Activated CD8-positive, alpha-beta memory T cell treated with anti-CD3 and anti-CD28 coated beads for 48 hours (primary cell): ENCODE data around the gene GIMAP5.
"Not testable (repeated sequence)": the region's sequence is repeated elsewhere in the genome, so short reads cannot be mapped to it uniquely, and the experiment has no call there.

Experiments
- DNase-seq, 3 experiments: peaks; one replicate each; pipeline ENCODE4 v3.0.0-alpha.2; 2020; ENCODE audit warnings: low read depth in 2 of 3, low spot score in 2 of 3

GIMAP5 gene

DNA sequence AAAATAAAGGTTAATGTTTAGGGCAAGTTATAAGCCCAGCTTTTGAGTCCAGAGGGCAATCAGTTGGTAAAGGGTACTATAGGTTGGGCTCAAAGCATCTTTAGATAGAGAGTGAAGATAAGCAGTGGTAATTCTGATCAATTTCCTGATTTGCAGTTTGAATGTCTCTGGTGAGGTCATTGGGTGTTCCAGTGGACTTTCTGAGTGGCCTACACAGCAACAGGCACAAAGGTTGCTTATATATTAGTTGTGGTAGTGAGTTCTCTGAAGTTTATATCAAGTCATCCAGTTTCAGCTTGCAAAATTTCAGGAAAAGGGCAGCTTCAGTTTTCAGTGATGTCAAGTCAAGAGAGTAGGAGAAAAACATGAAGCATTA lies 29.1 kb downstream of the GIMAP5 start:
- no peak for DNase-seq

DNA sequence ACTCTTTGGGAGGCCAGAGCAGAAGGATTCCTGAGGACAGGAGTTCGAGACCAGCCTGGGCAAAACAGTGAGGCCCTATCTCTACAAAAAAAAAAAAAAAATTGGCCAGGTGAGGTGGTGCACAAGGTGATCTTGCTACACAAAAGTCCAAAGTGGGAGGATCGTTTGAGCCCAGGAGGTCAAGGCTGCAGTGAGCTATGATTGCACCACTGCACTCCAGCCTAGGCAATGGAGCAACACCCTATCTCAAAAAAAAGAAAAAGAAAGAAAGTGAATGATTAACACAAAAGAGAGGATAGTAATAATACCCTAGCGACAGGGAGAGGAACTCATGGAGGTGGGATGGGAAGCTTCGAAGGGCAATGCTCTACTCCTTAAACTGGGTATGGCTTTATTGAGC lies 32.5 kb downstream of the GIMAP5 start:
- DNase-seq: no peak

DNA sequence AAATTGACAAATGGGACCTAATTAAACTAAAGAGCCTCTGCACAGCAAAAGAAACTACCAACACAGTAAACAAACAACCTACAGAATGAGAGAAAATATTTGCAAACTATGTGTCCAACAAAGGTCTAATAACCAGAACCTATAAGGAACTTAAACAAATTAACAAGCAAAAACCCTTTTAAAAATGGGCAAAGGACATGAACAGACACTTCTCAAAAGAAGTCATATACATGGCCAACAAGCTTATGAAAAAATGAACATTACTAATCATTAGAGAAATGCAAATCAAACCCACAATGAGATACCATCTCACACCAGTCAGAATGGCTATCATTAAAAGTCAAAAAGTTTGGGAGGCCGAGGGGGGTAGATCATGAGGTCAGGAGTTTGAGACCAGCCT lies 36.9 kb downstream of the GIMAP5 start:
- not testable (repeated sequence) for DNase-seq

DNA sequence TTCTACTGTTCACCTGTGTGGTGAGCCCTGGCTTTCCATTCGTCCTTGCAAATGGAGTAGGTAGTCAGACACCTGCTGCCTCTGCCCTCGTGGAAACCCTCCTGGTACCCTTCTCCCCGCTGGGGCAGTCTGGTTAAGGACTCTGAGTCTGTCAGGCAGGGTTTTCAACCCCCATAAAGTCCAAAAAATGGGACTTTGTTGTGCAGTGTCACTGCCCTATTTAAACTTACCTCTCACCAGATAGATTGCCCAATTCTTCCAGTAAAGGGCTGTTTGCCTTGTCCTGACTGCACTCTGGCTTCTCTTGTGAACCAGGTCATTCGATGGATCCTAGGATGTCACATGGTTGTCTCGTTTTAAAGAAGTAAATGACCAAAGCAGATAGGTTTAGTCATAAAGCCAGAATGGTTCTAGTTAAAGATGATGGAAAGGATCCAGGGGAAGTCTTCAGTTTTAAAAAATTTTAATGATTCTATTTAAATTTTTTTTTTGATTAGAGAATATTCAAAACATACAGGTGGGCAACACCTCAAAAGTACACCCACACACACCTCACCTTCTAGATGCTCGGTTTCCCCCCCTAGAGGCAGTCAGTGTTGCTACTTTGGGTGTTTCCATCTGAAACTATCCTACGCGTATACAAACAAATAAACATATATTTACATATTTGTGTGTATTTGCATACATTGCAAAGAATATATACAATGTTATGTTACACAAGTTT lies 41.0 kb downstream of the GIMAP5 start:
- DNase-seq: no peak

DNA sequence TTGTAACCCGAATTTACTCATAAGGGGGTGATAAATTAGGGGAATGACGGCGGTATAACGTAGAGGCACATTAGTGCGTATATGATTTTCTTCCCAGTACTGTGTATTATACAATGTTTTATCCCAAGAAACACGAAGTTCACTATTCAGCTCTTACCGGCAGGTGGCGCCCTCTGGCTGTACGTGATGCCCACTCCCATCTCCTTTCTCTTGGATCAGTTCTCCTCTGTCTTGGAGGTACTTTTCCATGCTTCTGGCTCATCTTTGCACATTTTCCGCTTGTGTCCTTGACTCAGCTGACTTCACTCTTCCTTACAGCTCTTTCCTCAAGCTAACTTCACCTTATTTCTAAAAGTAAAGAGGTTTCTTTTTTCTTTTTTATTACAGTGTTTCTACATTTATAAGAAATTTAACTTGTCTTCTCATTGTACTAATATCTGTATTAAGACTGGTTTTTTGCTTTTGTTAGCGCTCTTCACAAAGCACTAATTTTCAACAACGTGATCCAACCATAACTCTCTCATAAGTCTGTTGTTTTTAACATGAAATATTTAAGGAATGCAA lies 41.6 kb downstream of the GIMAP5 start:
- DNase-seq: peak in 2 of 3 experiments; percentile 67 to 69

DNA sequence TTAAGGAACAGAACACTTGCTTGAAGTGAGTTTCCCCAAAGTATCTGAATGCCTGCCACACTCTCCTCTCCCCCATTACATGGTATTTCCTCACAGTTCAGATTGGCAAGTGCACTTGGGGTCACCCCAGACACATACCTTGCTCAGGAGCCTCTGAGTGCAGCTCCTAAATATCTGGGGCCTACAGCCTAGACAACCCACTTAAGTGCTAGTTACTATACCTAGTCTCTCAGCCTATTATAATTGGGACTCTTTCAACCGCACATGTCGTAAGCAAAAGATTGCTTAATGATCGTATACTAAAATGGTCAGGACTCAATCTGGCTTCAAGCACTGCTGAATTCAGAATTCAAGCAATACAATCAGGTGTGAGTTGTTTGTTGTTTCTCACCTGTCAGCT lies 43.1 kb downstream of the GIMAP5 start:
- DNase-seq: no peak

DNA sequence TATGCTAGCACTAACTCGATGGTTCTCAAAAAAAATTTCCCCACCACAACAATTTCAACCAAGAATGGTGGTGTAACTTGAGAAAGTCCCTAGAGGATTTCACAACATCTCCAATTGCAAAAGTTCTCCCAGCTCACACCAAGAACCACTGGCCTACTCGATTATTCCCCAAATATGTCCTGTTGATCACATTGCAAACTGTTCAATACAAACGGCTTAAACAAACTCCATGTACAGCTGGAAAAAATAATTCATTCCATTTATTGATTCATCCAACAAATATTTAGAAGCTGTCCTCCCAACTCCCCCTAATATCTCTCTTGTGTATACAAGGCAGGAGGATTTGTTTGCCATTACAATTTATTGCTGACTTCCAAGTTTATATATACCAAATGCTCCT lies 43.9 kb downstream of the GIMAP5 start:
- DNase-seq: no peak

DNA sequence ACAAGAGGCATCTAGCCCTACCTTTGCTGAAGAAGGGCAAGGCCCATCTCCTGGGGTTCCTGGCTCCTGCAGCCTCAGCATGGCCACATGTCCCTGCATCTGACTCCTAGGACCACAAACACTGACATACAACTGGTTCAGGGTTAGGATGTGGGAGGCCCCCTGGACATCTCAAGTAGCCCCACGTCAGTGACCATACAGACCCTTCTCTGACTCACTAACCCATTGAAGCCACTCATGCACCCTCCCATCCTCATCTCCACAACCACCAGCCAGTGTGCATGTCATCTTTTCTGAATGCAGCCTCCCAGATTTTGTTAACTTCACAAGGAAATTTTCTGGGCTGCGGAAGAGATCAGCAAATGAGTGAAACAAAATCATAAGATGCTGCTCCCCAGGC lies 44.7 kb downstream of the GIMAP5 start:
- no peak for DNase-seq

DNA sequence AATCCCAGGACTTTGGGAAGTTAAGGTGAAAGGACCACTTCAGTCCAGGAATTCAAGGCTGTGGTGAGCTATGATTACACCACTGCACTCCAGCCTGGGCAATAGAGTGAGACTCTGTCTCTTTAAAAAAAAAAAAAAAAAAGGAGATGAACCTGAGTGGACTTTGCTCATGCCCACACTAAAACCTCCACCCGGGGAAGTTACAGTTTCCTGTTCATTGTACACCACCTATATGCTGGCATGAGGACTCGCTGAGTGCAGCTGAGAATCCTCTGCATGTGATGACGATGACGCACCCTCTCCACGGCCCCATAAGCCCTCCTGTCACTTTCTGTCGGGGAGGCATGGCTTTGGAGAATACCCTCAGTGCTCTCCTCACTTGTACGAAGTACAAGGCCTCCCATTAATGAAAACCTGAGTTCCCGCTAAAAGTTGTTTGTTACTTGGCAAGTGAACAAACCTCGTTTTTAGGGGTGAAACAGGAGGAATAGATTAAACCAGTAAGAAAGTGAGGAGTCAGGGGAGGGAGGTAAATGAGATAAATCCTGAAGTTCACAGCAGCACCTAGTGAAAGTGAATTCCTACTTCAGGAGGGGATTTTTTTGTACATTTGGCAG lies 47.0 kb downstream of the GIMAP5 start:
- DNase-seq: no peak

DNA sequence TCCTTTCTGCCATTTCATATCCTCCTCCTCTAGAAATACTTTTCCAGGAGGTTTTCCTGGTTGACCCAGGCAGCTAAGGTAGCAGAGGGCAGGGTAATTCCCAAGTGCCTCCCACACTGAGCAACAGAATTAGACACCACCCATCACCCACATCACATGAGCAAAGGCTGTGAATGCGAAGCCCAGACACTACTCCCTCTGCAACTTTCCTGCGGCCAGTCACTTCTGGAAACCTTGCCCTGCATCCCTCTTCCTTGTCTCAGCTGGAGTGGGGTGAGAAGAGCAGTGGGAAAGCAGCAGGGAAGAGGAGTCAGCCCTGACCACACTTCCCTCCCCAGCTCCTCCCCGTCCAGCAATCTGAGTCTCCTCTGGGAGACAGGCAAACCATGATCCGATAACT lies 47.7 kb downstream of the GIMAP5 start:
- DNase-seq: no peak

DNA sequence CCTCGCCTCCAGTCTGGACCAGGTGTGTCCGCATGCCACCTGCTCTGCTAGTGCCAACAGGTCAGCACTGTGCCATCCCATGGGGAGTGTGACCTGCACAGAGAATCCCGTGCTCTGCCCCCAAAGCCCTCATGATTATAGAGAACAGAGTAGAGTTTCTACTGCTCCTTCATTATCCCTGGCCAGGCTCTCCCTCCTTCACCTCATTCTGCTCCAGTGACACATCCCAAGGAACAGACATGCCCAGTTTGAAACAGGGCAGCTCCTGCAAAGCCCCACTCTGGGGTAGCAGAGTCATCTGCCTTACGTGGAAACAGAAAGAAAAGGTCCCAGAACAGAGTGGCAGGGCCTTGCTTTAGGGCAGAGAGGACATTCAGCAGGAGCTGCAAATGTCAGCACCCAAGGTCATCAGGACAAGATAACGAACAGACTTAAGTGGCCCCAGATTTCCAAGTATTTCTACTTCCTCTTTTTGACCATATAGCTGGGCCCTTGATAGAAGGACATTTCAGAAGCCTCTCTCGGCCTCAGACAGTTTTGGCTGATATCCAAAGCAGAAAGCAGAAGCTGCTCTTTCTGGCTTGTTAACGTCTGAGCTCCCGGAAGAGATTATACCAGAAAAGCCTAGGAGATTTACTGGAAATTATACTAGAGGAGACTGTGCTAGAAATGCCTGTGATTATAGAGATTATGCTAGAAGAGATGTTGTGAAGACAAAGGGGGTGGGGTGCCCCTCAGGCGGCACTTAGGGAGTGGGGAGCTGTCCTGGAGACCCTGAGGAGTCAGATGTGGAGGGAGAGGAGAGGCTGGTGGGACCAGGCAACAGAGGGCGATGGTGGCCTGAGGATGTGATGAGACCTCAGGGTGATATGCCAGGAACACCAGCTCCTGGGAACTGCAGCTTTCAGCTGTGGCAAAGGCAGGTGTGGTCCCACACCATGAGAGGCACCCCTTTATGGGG lies 50.4 kb downstream of the GIMAP5 start:
- no peak for DNase-seq

DNA sequence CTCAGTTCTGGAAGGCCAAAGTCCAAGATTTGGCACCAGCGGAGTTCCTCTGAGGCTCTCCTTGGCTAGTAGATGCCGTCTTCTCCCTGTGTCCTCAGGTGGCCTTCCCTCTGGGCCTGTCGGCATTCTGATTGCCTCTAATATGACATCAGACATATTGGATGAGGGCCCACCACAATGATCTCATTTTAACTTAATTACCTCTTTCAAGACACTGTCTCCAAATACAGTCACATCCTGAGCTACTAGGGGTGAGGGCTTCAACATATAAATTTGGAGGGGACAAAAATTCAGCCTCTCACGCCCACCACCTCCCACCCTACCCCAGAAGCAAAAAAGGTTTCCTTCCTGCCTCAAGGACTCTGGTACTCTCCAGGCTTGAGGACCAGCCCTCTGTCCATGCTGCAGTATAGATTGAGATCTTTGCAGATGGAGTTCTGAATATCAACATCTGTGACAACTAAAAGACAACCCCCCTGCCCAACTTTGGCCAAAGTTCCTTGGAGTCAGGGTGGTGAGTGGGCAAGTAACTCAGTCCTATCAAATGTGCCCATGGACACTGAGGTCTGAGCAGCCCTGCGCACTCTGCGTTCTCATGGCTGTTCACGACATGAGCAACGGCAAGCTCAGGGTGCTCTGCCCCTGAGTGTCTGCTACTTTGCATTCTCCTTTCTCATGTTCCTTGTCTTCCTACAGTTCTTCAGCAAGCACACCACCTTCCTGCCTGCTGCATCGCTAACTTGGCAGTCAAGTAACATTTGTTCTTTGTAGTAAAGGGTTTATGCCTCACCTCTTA lies 51.5 kb downstream of the GIMAP5 start:
- DNase-seq: no peak

DNA sequence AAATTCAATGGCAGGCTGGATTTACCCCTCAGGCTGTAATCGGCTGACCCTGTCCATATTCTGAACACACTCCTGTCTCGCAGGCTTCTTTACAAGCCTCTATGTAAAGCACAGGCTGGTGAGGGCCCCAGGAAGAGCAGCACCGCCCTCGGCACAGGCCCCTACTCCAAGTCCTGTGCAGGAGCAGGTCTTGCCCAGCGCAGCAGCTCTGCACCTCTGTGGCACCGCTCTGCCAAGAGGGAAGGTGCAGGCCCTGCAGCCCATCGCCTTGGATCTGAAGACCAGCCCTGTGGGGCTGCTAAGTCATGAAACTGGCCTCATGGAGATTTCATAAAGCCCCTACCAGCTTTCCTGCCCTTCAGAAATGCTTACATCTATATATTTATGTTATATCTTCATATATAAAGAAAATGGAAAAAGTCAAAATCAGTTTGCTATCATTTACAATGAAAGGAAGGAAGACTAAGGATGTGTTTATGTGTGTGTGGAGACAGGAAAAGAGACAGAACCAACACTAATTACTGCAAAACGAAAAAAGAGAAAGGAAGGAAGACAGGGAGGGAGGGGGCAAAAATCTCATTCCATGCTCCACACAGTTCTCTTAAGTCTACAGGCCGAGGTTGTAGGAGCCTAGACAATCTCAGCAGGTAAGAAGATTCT lies 53.3 kb downstream of the GIMAP5 start:
- DNase-seq: no peak

DNA sequence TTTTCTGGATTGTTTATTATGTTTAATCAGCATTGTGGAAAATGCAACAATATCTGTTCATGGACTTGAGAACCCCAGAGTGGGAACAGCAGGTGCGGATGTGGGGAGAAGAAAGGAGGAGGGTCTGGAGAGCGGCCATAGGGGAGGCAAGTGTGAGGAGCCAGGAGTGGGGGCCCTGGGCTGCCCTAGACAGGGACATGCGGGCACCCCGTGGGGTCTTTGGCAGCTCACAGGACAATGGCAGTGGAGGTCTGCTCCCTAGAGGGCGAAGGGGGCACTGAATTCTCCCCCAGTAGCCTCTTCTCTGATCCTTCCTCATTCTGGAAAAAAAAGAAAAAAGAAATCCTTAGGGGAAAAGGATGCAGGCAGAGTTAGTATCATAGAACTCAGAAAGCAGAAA lies 54.1 kb downstream of the GIMAP5 start:
- DNase-seq: no peak

DNA sequence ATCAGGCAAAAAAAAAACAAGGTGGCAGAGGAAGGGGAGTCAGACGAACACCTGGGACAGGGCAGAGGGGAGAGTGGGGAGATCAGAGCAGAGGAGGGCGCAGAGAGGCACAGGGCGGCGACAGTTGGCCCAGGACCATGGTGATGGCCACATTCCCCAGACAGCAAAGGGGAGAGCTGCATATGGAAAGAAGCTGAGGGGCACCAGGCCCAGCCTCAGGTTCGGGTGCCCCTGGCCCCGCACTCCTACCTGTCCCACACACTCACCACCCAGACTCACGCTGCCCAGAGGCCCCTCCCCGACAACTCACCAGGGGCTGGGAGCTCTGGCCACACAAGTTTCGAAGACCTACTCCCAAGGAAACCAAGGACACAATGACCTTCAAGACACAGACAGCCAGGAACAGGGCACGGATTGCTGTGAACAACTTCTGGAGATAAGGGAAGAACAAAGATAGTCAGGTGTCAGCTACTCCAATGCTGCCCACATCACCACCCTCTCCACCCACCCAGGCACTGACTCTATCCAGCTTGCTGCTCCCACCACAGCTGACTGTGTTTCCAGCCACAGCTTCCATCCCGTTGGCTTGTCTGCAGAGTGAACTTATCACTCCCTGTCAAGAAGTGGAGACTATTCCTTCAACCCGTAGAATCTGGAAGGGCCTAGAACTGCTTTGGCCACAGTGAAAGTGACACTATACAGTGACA lies 54.7 kb downstream of the GIMAP5 start:
- DNase-seq: no peak
